ENCODE data around the gene TDRD9. TPM values are rescaled to one million over a fixed set of nuclear protein-coding genes. Genes with fewer than 3 reads are reported as not detected.

Gene TDRD9
- polyA plus RNA-seq, 4 donors = 0.27 to 0.89 (median 0.45) TPM

Other genes starting within 250 kb of the TDRD9 start
- gene XRCC3, start 213.0 kb upstream of the TDRD9 start, polyA plus RNA-seq = 10 to 100 TPM in 2 of 4 donors, 1 to 10 TPM in 2; 2.7 to 14.0 (median 7.3) TPM
- gene ZFYVE21, start 212.6 kb upstream of the TDRD9 start, polyA plus RNA-seq = 10 to 100 TPM; 40.0 to 53.6 (median 42.1) TPM
- gene PPP1R13B, start 80.9 kb upstream of the TDRD9 start, polyA plus RNA-seq = 10 to 100 TPM; 17.8 to 28.1 (median 23.3) TPM
- gene RD3L, start 14.1 kb downstream of the TDRD9 start, polyA plus RNA-seq = not detected
- 10 to 100 TPM in 1 of 4 donors, 1 to 10 TPM in 2, under 1 TPM in 1; 0.43 to 16.7 (median 2.3) TPM for gene ASPG, start 157.2 kb downstream of the TDRD9 start, polyA plus RNA-seq
- 1 to 10 TPM in 2 of 4 donors, under 1 TPM in 1, not detected in 1; 0.27 to 8.6 (median 4.8) TPM for gene KIF26A, start 210.1 kb downstream of the TDRD9 start, polyA plus RNA-seq